ENCODE measurements around the gene DPP7. TPM values are rescaled to one million over a fixed set of nuclear protein-coding genes. Genes with fewer than 3 reads are reported as not detected.

The DPP7 gene
- total and polyA plus RNA-seq, 2 experiments from 2014 or later = 19.7 to 26.8 TPM

- no peaks in the 10 kb centered on the region for H3K36me3 ChIP-seq (ENCODE audit: insufficient read depth)
- no peaks in the 10 kb centered on the region for H4K20me1 ChIP-seq (replicated peaks; ENCODE audit: insufficient read depth)
- no peaks in the 10 kb centered on the region for H3K79me2 ChIP-seq (replicated peaks; ENCODE audit: insufficient read depth)
- H3K27me3 ChIP-seq (ENCODE audit: insufficient read depth) = peaks cover 86% of the 10 kb centered on the region
- H3K27me3 Mint-ChIP-seq (ENCODE audit: insufficient read depth, low read depth, poor library complexity) = peaks cover 87% of the 10 kb centered on the region
- H3K4me1 ChIP-seq (ENCODE audit: insufficient read depth) = no peaks in the 10 kb centered on the region; the same call in 1 of the 2 replicates
- H3K27ac ChIP-seq (ENCODE audit: low read depth) = no peak overlapping the region
- peak overlapping the region; percentile 82 for H3K4me2 ChIP-seq
- no peaks in the 10 kb centered on the region for H3K9me2 ChIP-seq (ENCODE audit: insufficient read depth)
- no peaks in the 10 kb centered on the region for H3K36me3 Mint-ChIP-seq (ENCODE audit: low read depth)
- no peaks in the 10 kb centered on the region for H3F3A ChIP-seq (replicated peaks; ENCODE audit: low read depth)
- H3K4me1 Mint-ChIP-seq = no peaks in the 10 kb centered on the region; the same call in 2 of the 3 replicates
- H3K4me3 Mint-ChIP-seq = peak overlapping the region; percentile 69
- H3K27ac Mint-ChIP-seq = no peak overlapping the region
- TF ChIP-seq REST (IDR thresholded peaks at IDR 0.05; ENCODE audit: unreplicated experiment) (no peak), CREB1 (CRISPR knock-in tag; IDR thresholded peaks at IDR 0.05; ENCODE audit: low read depth) (no peak), ETS1 (IDR thresholded peaks at IDR 0.05) (no peak)
- ATAC-seq (peak; percentile 7), DNase-seq (ENCODE audit: low spot score) (peak; percentile 73)
- peak overlapping the region; percentile 62 for H3K4me3 ChIP-seq
- H2AFZ ChIP-seq = no peak overlapping the region
- H3K9me3 Mint-ChIP-seq = no peaks in the 10 kb centered on the region
These were observed 48.8 kb upstream of the DPP7 start for GRCh38 chr9:137163365-137163715.

GRCh38 chr9:137162505-137163364, 48.2 kb upstream of the DPP7 start:
- no peaks in the 10 kb centered on the region for H3K4me1 ChIP-seq (ENCODE audit: insufficient read depth)
- H4K20me1 ChIP-seq (replicated peaks; ENCODE audit: insufficient read depth) = no peaks in the 10 kb centered on the region
- peak overlapping the region; percentile 69 for H3K4me3 Mint-ChIP-seq
- no peak overlapping the region for H3K27ac Mint-ChIP-seq
- peak overlapping the region; percentile 56 for H2AFZ ChIP-seq
- no peaks in the 10 kb centered on the region for H3K36me3 Mint-ChIP-seq (ENCODE audit: low read depth)
- DNase-seq (ENCODE audit: low spot score) (peak; percentile 74), ATAC-seq (peak; percentile 30)
- no peaks in the 10 kb centered on the region for H3F3A ChIP-seq (replicated peaks; ENCODE audit: low read depth)
- no peaks in the 10 kb centered on the region for H3K9me3 Mint-ChIP-seq
- H3K4me3 ChIP-seq = peak overlapping the region; percentile 62
- no peaks in the 10 kb centered on the region for H3K36me3 ChIP-seq (ENCODE audit: insufficient read depth)
- no peak overlapping the region for H3K27ac ChIP-seq (ENCODE audit: low read depth)
- peak overlapping the region; percentile 82 for H3K4me2 ChIP-seq
- H3K27me3 ChIP-seq (ENCODE audit: insufficient read depth) = peaks cover 86% of the 10 kb centered on the region
- peaks cover 87% of the 10 kb centered on the region for H3K27me3 Mint-ChIP-seq (ENCODE audit: insufficient read depth, low read depth, poor library complexity)
- no peaks in the 10 kb centered on the region for H3K9me2 ChIP-seq (ENCODE audit: insufficient read depth)
- H3K79me2 ChIP-seq (replicated peaks; ENCODE audit: insufficient read depth) = no peaks in the 10 kb centered on the region
- no peaks in the 10 kb centered on the region; the same call in 2 of the 3 replicates for H3K4me1 Mint-ChIP-seq
- TF ChIP-seq STAT1 (IDR thresholded peaks at IDR 0.05; ENCODE audit: unreplicated experiment) (no peak), CTCF (conservative IDR thresholded peaks at IDR 0.05; ENCODE audit: low read depth in 2 of 2) (peak in 1 of 2 experiments; percentile 23; a peak in 2 of 4 replicates), NANOG (IDR thresholded peaks at IDR 0.05; ENCODE audit: borderline replicate concordance) (no peak), ETS1 (IDR thresholded peaks at IDR 0.05) (no peak)
